Osteocyte (in vitro differentiated cells): ENCODE measurements around the gene STRN3. TPM values are rescaled to one million over a fixed set of nuclear protein-coding genes. Genes with fewer than 3 reads are reported as not detected.
A peak's percentile ranks its signal among the peaks of the same experiment; 100 is the strongest.

Experiments
- DNase-seq: peaks from one replicate; pipeline ENCODE4 v3.0.0; 2021; ENCODE audit warnings: mixed read lengths; ENCODE audit not compliant: unreplicated experiment; ENCODE audit errors: extremely low spot score
- H3K27ac Mint-ChIP-seq: one replicate; pipeline ENCODE4 v1.8.0; 2021; ENCODE audit warnings: mild to moderate bottlenecking, mixed read lengths; ENCODE audit not compliant: unreplicated experiment
- H3K27me3 Mint-ChIP-seq: one replicate; pipeline ENCODE4 v1.8.0; 2021; ENCODE audit warnings: mixed read lengths; ENCODE audit not compliant: unreplicated experiment
- H3K36me3 Mint-ChIP-seq: one replicate; pipeline ENCODE4 v1.8.0; 2021; ENCODE audit warnings: mixed read lengths; ENCODE audit not compliant: unreplicated experiment
- H3K4me1 Mint-ChIP-seq: one replicate; pipeline ENCODE4 v1.8.0; 2021; ENCODE audit warnings: mixed read lengths; ENCODE audit not compliant: unreplicated experiment
- H3K4me3 Mint-ChIP-seq: one replicate; pipeline ENCODE4 v1.8.0; 2021; ENCODE audit warnings: mild to moderate bottlenecking, moderate library complexity, mixed read lengths; ENCODE audit not compliant: unreplicated experiment
- H3K9me3 Mint-ChIP-seq: one replicate; pipeline ENCODE4 v1.8.0; 2021; ENCODE audit warnings: mixed read lengths; ENCODE audit not compliant: unreplicated experiment
- total RNA-seq: library from RNA; stranded (reverse); gene quantifications from 2 replicates; pipeline ENCODE4 v1.2.1, GENCODE V29; 2021
- TF ChIP-seq, protein P1 (sequence below): fragments of 200-600 bp; sonication (generic); IDR thresholded peaks from 2 replicates; pipeline ENCODE4 v1.5.0; 2021; ENCODE audit warnings: antibody characterized with exemption, mild to moderate bottlenecking, moderate library complexity

The STRN3 gene
- total RNA-seq, 1 donor from 2014 or later: 38.7 TPM

DNA sequence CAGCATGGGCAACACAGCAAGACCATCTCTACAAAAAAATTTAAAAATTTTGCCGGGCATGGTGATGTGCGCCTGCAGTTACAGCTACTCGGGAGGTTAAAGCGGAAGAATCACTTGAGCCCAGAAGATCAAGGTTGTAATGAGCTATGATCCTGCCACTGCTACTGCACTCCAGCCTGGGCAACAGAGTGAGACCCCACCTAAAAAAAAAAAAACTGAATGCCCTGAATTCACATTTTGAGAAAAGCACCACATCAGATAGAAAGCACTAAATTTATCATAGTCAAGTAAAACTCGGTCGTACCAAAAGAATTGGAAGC lies 24.9 kb downstream of the STRN3 start:
- Mint-ChIP-seq H3K9me3 (peaks cover 21% of the 10 kb centered on the region), H3K27me3 (no peaks in the 10 kb centered on the region), H3K36me3 (peaks cover 39% of the 10 kb centered on the region), H3K27ac (no peak overlapping the region), H3K4me3 (no peak overlapping the region), H3K4me1 (peaks cover 24% of the 10 kb centered on the region)
- DNase-seq: no peak
- TF ChIP-seq, protein P1, sequence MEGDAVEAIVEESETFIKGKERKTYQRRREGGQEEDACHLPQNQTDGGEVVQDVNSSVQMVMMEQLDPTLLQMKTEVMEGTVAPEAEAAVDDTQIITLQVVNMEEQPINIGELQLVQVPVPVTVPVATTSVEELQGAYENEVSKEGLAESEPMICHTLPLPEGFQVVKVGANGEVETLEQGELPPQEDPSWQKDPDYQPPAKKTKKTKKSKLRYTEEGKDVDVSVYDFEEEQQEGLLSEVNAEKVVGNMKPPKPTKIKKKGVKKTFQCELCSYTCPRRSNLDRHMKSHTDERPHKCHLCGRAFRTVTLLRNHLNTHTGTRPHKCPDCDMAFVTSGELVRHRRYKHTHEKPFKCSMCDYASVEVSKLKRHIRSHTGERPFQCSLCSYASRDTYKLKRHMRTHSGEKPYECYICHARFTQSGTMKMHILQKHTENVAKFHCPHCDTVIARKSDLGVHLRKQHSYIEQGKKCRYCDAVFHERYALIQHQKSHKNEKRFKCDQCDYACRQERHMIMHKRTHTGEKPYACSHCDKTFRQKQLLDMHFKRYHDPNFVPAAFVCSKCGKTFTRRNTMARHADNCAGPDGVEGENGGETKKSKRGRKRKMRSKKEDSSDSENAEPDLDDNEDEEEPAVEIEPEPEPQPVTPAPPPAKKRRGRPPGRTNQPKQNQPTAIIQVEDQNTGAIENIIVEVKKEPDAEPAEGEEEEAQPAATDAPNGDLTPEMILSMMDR: no peak

DNA sequence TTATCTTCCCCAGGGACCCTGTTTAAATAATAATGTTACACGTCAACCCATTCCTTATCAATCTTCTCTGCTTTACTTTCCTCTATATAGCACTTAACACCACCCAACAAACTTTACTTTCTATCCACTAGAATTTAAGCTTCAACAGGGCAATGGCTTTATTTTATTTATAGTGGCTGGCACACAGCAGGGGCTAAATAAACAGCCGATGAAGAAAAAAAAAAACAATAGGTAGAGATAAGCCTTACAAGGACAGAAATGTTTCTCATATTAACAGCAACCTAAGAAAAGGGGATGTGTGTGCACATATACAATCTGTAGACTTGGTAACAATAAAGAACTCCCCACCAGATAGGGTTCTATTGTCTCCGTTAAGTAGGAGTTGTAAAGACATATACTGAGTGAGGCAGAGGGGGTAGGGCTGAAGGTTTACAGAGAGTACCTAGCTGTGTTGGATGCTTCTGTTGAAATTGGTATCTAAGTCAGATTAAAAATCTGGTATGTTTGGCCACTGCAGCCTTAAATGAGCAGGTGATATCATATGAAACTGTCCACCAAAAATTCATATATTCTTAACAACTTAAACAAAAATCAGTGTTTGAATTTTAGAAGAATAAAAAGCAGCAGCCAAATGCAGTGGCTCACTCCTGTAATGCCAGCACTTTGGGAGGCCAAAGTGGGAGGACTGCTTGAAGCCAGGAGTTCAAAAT lies 25.4 kb downstream of the STRN3 start:
- Mint-ChIP-seq H3K4me3 (no peak overlapping the region), H3K36me3 (peaks cover 39% of the 10 kb centered on the region), H3K27me3 (no peaks in the 10 kb centered on the region), H3K9me3 (peaks cover 21% of the 10 kb centered on the region), H3K4me1 (peaks cover 28% of the 10 kb centered on the region), H3K27ac (peak overlapping the region; percentile 35)
- TF ChIP-seq, protein P1: no peak
- DNase-seq: no peak

DNA sequence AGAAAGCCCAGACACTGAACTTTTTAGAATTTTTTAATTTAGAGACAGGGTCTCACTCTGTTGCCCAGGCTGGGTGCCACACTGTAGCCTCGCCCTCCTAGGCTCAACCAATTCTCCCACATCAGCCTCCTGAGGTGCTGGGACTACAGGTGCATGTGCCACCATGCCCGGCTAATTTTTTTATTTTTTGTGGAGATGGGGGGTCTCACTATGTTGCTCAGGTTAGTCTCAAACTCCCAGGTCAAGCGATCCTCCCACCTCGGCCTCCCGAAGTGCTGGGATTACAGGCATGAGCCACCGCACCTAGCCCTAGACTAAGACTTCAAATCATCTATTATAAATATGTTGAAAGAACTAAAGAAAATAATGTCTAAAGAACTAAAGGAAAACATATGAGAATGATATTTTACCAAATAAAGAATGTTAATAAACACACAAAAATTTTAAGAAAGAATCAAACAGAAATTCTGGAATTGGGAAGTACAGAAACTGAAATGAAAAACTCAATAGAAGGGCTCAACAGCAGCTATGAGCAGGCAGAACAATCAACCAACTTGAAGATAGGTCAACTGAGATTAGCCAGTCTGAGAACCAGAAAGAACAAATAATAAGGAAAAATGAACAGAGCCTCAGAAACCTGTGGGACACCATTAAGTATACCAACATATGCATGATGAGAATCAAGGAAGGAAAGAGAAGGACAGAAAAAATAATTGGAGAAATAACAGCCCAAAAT lies 27.0 kb downstream of the STRN3 start:
- Mint-ChIP-seq H3K4me1 (peaks cover 32% of the 10 kb centered on the region), H3K4me3 (no peak overlapping the region), H3K9me3 (peaks cover 21% of the 10 kb centered on the region), H3K27ac (no peak overlapping the region), H3K36me3 (peaks cover 39% of the 10 kb centered on the region), H3K27me3 (no peaks in the 10 kb centered on the region)
- DNase-seq: no peak
- TF ChIP-seq, protein P1: no peak

DNA sequence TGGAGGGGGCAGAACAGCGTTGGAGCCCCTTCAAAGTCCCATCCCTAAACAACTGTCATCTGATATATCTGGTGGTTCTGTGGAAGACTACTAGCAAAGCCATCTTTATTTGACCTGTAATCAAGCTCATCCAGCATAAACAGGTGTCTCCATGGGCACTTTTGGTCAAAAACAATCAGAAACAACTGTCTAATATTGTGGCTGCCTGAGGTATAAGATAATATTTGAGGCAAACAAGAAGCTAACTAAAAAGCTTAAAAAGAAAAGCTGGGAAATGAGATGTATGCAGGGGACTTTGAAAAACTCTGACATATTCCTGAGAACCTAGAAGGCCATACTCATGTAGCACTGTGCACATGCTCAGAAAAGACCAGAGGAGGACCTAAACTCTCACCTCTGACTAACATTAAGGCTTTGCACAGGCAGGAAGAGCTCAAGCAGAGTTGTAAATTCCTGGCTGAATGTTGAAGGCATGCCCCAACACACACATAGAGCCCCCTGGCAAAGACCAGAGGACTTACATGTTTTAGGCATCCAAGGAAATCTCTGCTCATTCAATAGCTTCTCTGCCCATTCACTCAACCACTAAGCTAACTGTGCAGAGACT lies 28.0 kb downstream of the STRN3 start:
- no peak overlapping the region for H3K4me3 Mint-ChIP-seq
- no peak overlapping the region for H3K27ac Mint-ChIP-seq
- peaks cover 21% of the 10 kb centered on the region for H3K9me3 Mint-ChIP-seq
- H3K4me1 Mint-ChIP-seq: peaks cover 32% of the 10 kb centered on the region
- no peaks in the 10 kb centered on the region for H3K27me3 Mint-ChIP-seq
- TF ChIP-seq, protein P1: no peak
- no peak for DNase-seq
- H3K36me3 Mint-ChIP-seq: peaks cover 37% of the 10 kb centered on the region
